ENCODE measurements around the gene ATG16L2. TPM values are rescaled to one million over a fixed set of nuclear protein-coding genes. Genes with fewer than 3 reads are reported as not detected.
A peak's percentile ranks its signal among the peaks of the same experiment; 100 is the strongest.

The ATG16L2 gene
- total RNA-seq, 6 donors from 2014 or later: 39.5 to 354 (median 86.4) TPM

DNA sequence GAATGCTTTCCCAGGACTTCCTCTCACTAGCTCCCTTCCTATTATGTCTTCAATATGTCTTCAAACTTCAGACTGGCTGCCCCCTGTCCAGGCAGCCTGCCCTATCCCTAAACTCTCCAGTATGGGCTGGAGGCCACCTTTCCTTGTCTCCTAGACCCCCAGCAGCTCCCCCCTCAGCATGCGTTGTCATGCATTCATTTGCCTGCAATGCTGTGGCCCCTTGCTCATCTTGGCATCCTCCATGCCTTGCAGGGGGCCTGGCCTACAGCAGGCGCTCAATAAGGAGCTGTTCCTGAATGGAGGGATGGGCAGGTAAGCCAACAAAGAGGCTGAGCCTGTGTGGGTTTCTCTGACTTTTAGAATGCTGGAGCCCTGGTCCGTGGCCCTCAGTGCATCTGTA, 45.6 kb upstream of the ATG16L2 start:
- TF ChIP-seq POLR2A (IDR thresholded peaks at IDR 0.05) (no peak), EP300 (IDR thresholded peaks at IDR 0.05) (no peak), POLR2AphosphoS5 (IDR thresholded peaks at IDR 0.05) (no peak)
- TF ChIP-seq, protein P1, sequence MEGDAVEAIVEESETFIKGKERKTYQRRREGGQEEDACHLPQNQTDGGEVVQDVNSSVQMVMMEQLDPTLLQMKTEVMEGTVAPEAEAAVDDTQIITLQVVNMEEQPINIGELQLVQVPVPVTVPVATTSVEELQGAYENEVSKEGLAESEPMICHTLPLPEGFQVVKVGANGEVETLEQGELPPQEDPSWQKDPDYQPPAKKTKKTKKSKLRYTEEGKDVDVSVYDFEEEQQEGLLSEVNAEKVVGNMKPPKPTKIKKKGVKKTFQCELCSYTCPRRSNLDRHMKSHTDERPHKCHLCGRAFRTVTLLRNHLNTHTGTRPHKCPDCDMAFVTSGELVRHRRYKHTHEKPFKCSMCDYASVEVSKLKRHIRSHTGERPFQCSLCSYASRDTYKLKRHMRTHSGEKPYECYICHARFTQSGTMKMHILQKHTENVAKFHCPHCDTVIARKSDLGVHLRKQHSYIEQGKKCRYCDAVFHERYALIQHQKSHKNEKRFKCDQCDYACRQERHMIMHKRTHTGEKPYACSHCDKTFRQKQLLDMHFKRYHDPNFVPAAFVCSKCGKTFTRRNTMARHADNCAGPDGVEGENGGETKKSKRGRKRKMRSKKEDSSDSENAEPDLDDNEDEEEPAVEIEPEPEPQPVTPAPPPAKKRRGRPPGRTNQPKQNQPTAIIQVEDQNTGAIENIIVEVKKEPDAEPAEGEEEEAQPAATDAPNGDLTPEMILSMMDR (IDR thresholded peaks at IDR 0.05): no peak
- Histone ChIP-seq H3K27ac (no peak overlapping the region), H3K27me3 (no peaks in the 10 kb centered on the region), H3K9me3 (no peaks in the 10 kb centered on the region), H3K4me3 (no peak overlapping the region), H3K36me3 (no peaks in the 10 kb centered on the region), H3K4me1 (peaks cover 0 to 12% (median 5%) of the 10 kb centered on the region in 4 donors)
- no peak for DNase-seq
- ATAC-seq (ENCODE audit: low FRiP score in 2 of 2): no peak
- WGBS, 2 donors: 90 to 94% methylated on average over 3 of the region's 3 CpGs

GRCh38 chr11:72769680-72770079, 44.5 kb upstream of the ATG16L2 start:
- no peak for DNase-seq
- TF ChIP-seq, protein P1 (IDR thresholded peaks at IDR 0.05): no peak

GRCh38 chr11:72770799-72771198, 43.4 kb upstream of the ATG16L2 start:
- WGBS, 2 donors: 78 to 89% methylated on average over 3 of the region's 3 CpGs
- no peak overlapping the region for H3K4me3 ChIP-seq
- TF ChIP-seq EP300 (IDR thresholded peaks at IDR 0.05): no peak
- TF ChIP-seq POLR2AphosphoS5 (IDR thresholded peaks at IDR 0.05): no peak
- TF ChIP-seq, protein P1 (IDR thresholded peaks at IDR 0.05): no peak
- TF ChIP-seq POLR2A (IDR thresholded peaks at IDR 0.05): no peak
- DNase-seq (no peak), ATAC-seq (ENCODE audit: low FRiP score in 2 of 2) (no peak)
- H3K9me3 ChIP-seq: no peaks in the 10 kb centered on the region
- peaks cover 0 to 15% (median 4%) of the 10 kb centered on the region in 4 donors for H3K4me1 ChIP-seq
- no peak overlapping the region for H3K27ac ChIP-seq
- no peaks in the 10 kb centered on the region for H3K27me3 ChIP-seq
- H3K36me3 ChIP-seq: no peaks in the 10 kb centered on the region

More at GRCh38 chr11:72769680-72770079, 44.5 kb upstream of the ATG16L2 start:
- H3K36me3 ChIP-seq: no peaks in the 10 kb centered on the region
- H3K27me3 ChIP-seq: no peaks in the 10 kb centered on the region
- no peak overlapping the region for H3K4me3 ChIP-seq
- H3K9me3 ChIP-seq: no peaks in the 10 kb centered on the region
- H3K27ac ChIP-seq: no peak overlapping the region
- WGBS, 2 donors: 72 to 79% methylated on average over 4 of the region's 4 CpGs
- ATAC-seq (ENCODE audit: low FRiP score in 2 of 2): no peak
- H3K4me1 ChIP-seq: peaks cover 0 to 15% (median 2%) of the 10 kb centered on the region in 4 donors

DNA sequence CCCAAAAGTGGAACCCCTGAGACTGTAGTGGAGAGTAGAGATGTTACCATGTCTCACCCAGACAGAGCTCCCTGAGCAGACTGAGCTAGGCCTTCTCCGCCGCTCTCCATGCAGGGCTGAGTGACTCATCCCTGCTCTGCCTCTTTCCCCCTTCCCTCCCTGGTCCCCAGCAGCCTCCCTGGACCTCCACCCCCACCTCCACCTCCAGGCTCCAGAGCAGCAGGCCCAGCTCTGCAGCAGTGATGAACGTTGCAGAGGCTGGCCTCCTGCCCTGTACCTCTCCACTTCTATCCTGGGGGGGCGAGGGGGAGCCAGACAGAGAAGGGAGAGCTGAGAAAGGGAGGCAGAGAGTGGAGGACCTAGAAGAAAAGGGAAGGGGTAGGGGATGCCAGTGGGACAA, 42.7 kb upstream of the ATG16L2 start:
- ATAC-seq (ENCODE audit: low FRiP score in 2 of 2): peak in 1 of 2 donors; percentile 63
- Histone ChIP-seq H3K4me3 (no peak overlapping the region), H3K27ac (no peak overlapping the region), H3K9me3 (no peaks in the 10 kb centered on the region), H3K4me1 (peaks cover under 1 to 15% (median 7%) of the 10 kb centered on the region in 4 donors), H3K27me3 (no peaks in the 10 kb centered on the region), H3K36me3 (no peaks in the 10 kb centered on the region)
- no peak for DNase-seq
- no peak for TF ChIP-seq POLR2AphosphoS5 (IDR thresholded peaks at IDR 0.05)
- TF ChIP-seq, protein P1 (IDR thresholded peaks at IDR 0.05): no peak
- TF ChIP-seq POLR2A (IDR thresholded peaks at IDR 0.05): no peak
- TF ChIP-seq EP300 (IDR thresholded peaks at IDR 0.05): no peak
- WGBS, 2 donors: 75 to 82% methylated on average over 4 of the region's 4 CpGs

DNA sequence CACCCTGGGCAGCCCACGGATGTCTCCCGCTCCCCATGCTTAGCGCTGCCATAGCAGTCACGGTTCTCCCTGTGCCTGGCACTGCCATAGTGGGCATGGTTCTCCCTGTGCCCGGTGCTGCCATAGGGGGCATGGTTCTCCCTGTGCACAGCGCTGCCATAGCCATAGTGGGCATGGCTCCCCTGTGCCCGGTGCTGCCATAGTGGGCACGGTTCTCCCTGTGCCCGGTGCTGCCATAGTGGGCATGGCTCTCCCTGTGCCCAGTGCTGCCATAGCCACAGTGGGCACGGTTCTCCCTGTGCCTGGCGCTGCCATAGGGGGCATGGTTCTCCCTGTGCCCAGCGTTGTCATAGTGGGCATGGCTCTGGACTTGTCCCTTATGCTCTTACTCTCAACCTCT, 42.2 kb upstream of the ATG16L2 start:
- 90% methylated on average over 11 of the region's 12 CpGs; no CpG with 5 or more reads in 1 of the 2 donors for WGBS, 2 donors

More for the DNA sequence above, 42.2 kb upstream of the ATG16L2 start:
- H3K4me1 ChIP-seq: peaks cover 6 to 19% (median 12%) of the 10 kb centered on the region in 4 donors
- no peaks in the 10 kb centered on the region for H3K36me3 ChIP-seq
- TF ChIP-seq, protein P1 (IDR thresholded peaks at IDR 0.05): no peak
- TF ChIP-seq EP300 (IDR thresholded peaks at IDR 0.05) (no peak), POLR2AphosphoS5 (IDR thresholded peaks at IDR 0.05) (no peak), POLR2A (IDR thresholded peaks at IDR 0.05) (no peak)
- DNase-seq (peak in 1 of 2 donors; percentile 33), ATAC-seq (ENCODE audit: low FRiP score in 2 of 2) (no peak)
- no peaks in the 10 kb centered on the region for H3K27me3 ChIP-seq
- H3K27ac ChIP-seq: no peak overlapping the region
- H3K9me3 ChIP-seq: no peaks in the 10 kb centered on the region
- H3K4me3 ChIP-seq: no peak overlapping the region

All from upper lobe of left lung (tissue), 6 donors.